ENCODE results near the gene PIKFYVE. TPM values are rescaled to one million over a fixed set of nuclear protein-coding genes. Genes with fewer than 3 reads are reported as not detected.
"Not testable (repeated sequence)": the region's sequence is repeated elsewhere in the genome, so short reads cannot be mapped to it uniquely, and the experiment has no call there.

The PIKFYVE gene
- total RNA-seq, 1 experiment from 2014 or later, result 32.1 TPM

GRCh38 chr2:208389940-208390339 lies 123.9 kb downstream of the PIKFYVE start:
- Histone ChIP-seq H3K27ac (ENCODE audit: low read depth, low read length, poor library complexity, severe bottlenecking) (no peak overlapping the region), H3K4me1 (ENCODE audit: insufficient read depth, low read length, poor library complexity, severe bottlenecking) (no peaks in the 10 kb centered on the region), H3K4me3 (ENCODE audit: low read depth, low read length, poor library complexity, severe bottlenecking) (no peak overlapping the region), H3K27me3 (replicated peaks; ENCODE audit: insufficient read depth, low read depth, low read length, poor library complexity) (peaks cover 12% of the 10 kb centered on the region), H3K36me3 (ENCODE audit: insufficient read depth, low read length, poor library complexity, severe bottlenecking) (no peaks in the 10 kb centered on the region), H3K9me3 (ENCODE audit: low read depth, low read length, poor library complexity, severe bottlenecking) (peaks cover 8% of the 10 kb centered on the region)
- intact Hi-C loops (cut with micrococcal nuclease; ENCODE audit: unreplicated experiment), result loop anchor here (10.0 kb wide), 1 partner anchor 1805 kb away; no protein-coding TSS in a partner anchor
- ChIA-PET POLR2A (ENCODE audit: low non-redundant PET) (no interaction called here), CTCF (no interaction called here)
- no TSS peak for BruUV-seq (replicated peaks)
- DNase-seq (ENCODE audit: low spot score), result no peak
- TF ChIP-seq CTCF (conservative IDR thresholded peaks at IDR 0.05; ENCODE audit: low read depth, low read length) (no peak), EZH2 (IDR thresholded peaks at IDR 0.05; ENCODE audit: borderline replicate concordance, low read depth, low read length, poor library complexity, severe bottlenecking) (no peak)

- intact Hi-C loops (cut with micrococcal nuclease; ENCODE audit: unreplicated experiment), result loop anchor here (10.0 kb wide), 1 partner anchor 1803 kb away; no protein-coding TSS in a partner anchor
- Histone ChIP-seq H3K36me3 (ENCODE audit: insufficient read depth, low read length, poor library complexity, severe bottlenecking) (no peaks in the 10 kb centered on the region), H3K27me3 (replicated peaks; ENCODE audit: insufficient read depth, low read depth, low read length, poor library complexity) (no peaks in the 10 kb centered on the region), H3K4me1 (ENCODE audit: insufficient read depth, low read length, poor library complexity, severe bottlenecking) (no peaks in the 10 kb centered on the region), H3K4me3 (ENCODE audit: low read depth, low read length, poor library complexity, severe bottlenecking) (no peak overlapping the region), H3K27ac (ENCODE audit: low read depth, low read length, poor library complexity, severe bottlenecking) (no peak overlapping the region), H3K9me3 (ENCODE audit: low read depth, low read length, poor library complexity, severe bottlenecking) (peaks cover 8% of the 10 kb centered on the region)
- CTCF ChIA-PET, result no interaction called here
- POLR2A ChIA-PET (ENCODE audit: low non-redundant PET), result no interaction called here
- no TSS peak for BruUV-seq (replicated peaks)
- DNase-seq (ENCODE audit: low spot score), result peak; percentile 18
- no peak for TF ChIP-seq EZH2 (IDR thresholded peaks at IDR 0.05; ENCODE audit: borderline replicate concordance, low read depth, low read length, poor library complexity, severe bottlenecking)
- TF ChIP-seq CTCF (conservative IDR thresholded peaks at IDR 0.05; ENCODE audit: low read depth, low read length), result peak; percentile 46
These were observed 126.2 kb downstream of the PIKFYVE start for GRCh38 chr2:208392300-208392699.

- H3K27me3 ChIP-seq (replicated peaks; ENCODE audit: insufficient read depth, low read depth, low read length, poor library complexity), result peaks cover 33% of the 10 kb centered on the region
- BruUV-seq (replicated peaks); H3K27ac ChIP-seq (ENCODE audit: low read depth, low read length, poor library complexity, severe bottlenecking); DNase-seq (ENCODE audit: low spot score); H3K9me3 ChIP-seq (ENCODE audit: low read depth, low read length, poor library complexity, severe bottlenecking); H3K36me3 ChIP-seq (ENCODE audit: insufficient read depth, low read length, poor library complexity, severe bottlenecking); H3K4me3 ChIP-seq (ENCODE audit: low read depth, low read length, poor library complexity, severe bottlenecking); POLR2A ChIA-PET (ENCODE audit: low non-redundant PET); CTCF ChIA-PET; H3K4me1 ChIP-seq (ENCODE audit: insufficient read depth, low read length, poor library complexity, severe bottlenecking): not testable (repeated sequence)
- intact Hi-C loops (cut with micrococcal nuclease; ENCODE audit: unreplicated experiment), result loop anchor here (5.0 to 10.0 kb wide), 3 partner anchors 811 to 1798 kb away; no protein-coding TSS in a partner anchor
These were observed 130.7 kb downstream of the PIKFYVE start for GRCh38 chr2:208396796-208397195.

- no peak overlapping the region for H3K4me3 ChIP-seq (ENCODE audit: low read depth, low read length, poor library complexity, severe bottlenecking)
- intact Hi-C loops (cut with micrococcal nuclease; ENCODE audit: unreplicated experiment), result loop anchor here (5.0 to 10.0 kb wide), 3 partner anchors 808 to 1796 kb away; no protein-coding TSS in a partner anchor
- no peaks in the 10 kb centered on the region for H3K4me1 ChIP-seq (ENCODE audit: insufficient read depth, low read length, poor library complexity, severe bottlenecking)
- peaks cover 4% of the 10 kb centered on the region for H3K9me3 ChIP-seq (ENCODE audit: low read depth, low read length, poor library complexity, severe bottlenecking)
- TF ChIP-seq CTCF (conservative IDR thresholded peaks at IDR 0.05; ENCODE audit: low read depth, low read length) (no peak), EZH2 (IDR thresholded peaks at IDR 0.05; ENCODE audit: borderline replicate concordance, low read depth, low read length, poor library complexity, severe bottlenecking) (no peak)
- BruUV-seq (replicated peaks), result no TSS peak
- H3K27me3 ChIP-seq (replicated peaks; ENCODE audit: insufficient read depth, low read depth, low read length, poor library complexity), result peaks cover 57% of the 10 kb centered on the region
- CTCF ChIA-PET, result no interaction called here
- no peaks in the 10 kb centered on the region for H3K36me3 ChIP-seq (ENCODE audit: insufficient read depth, low read length, poor library complexity, severe bottlenecking)
- no peak for DNase-seq (ENCODE audit: low spot score)
- H3K27ac ChIP-seq (ENCODE audit: low read depth, low read length, poor library complexity, severe bottlenecking), result no peak overlapping the region
- POLR2A ChIA-PET (ENCODE audit: low non-redundant PET), result no interaction called here
These were observed 133.1 kb downstream of the PIKFYVE start for GRCh38 chr2:208399201-208399600.

Data from A673 (cell line).